ENCODE results near the gene REV3L.
"Not testable (repeated sequence)": the region's sequence is repeated elsewhere in the genome, so short reads cannot be mapped to it uniquely, and the experiment has no call there.

- not testable (repeated sequence) for TF ChIP-seq POLR2A (IDR thresholded peaks at IDR 0.05)
- TF ChIP-seq, protein P1, sequence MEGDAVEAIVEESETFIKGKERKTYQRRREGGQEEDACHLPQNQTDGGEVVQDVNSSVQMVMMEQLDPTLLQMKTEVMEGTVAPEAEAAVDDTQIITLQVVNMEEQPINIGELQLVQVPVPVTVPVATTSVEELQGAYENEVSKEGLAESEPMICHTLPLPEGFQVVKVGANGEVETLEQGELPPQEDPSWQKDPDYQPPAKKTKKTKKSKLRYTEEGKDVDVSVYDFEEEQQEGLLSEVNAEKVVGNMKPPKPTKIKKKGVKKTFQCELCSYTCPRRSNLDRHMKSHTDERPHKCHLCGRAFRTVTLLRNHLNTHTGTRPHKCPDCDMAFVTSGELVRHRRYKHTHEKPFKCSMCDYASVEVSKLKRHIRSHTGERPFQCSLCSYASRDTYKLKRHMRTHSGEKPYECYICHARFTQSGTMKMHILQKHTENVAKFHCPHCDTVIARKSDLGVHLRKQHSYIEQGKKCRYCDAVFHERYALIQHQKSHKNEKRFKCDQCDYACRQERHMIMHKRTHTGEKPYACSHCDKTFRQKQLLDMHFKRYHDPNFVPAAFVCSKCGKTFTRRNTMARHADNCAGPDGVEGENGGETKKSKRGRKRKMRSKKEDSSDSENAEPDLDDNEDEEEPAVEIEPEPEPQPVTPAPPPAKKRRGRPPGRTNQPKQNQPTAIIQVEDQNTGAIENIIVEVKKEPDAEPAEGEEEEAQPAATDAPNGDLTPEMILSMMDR (IDR thresholded peaks at IDR 0.05 in 4 of 5, conservative IDR thresholded peaks at IDR 0.05 in 1 of 5), result not testable (repeated sequence)
Measured at GRCh38 chr6:111300938-111301800, 181.8 kb downstream of the REV3L start.

Measured in gastrocnemius medialis (tissue), 4 donors.